Measurements from ENCODE around the gene NUF2.

The NUF2 gene

DNA sequence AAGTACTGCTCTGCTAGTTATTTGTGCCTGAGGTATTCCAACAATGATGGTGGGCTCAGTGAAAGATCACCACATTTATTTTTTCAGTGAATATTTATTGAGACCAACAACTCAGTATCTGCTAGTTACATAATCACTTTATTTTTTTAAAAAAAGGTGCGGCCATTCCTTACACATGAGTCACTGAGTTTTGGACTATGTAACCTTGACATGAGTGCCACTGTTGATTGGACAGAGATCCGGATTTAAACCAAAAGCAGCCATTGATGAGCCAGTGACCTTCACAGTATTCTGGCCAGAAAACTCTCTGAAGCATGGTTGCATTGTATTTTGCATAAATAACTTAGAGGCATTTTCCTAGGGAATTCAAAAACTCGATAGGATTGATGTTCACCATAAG lies 79.5 kb downstream of the NUF2 start:
- no peak for DNase-seq (ENCODE audit: low spot score)
